DOHH2 (cell line): Measurements from ENCODE around the gene VILL.

Source experiments
- EZH2phosphoT487 ChIP-seq: fragments of 200-600 bp; sonication (generic); IDR thresholded peaks from 2 replicates; pipeline ENCODE4 v1.6.1; 2017; ENCODE audit warnings: borderline replicate concordance, mild to moderate bottlenecking, antibody characterized with exemption, low read length, moderate library complexity, mixed read lengths
- TF ChIP-seq, protein P1 (sequence below): fragments of 200-600 bp; sonication (generic); IDR thresholded peaks from one replicate; pipeline ENCODE4 v1.5.1; 2014; ENCODE audit warnings: antibody characterized with exemption, mild to moderate bottlenecking, low read depth, low read length; ENCODE audit not compliant: poor library complexity, severe bottlenecking

DNA sequence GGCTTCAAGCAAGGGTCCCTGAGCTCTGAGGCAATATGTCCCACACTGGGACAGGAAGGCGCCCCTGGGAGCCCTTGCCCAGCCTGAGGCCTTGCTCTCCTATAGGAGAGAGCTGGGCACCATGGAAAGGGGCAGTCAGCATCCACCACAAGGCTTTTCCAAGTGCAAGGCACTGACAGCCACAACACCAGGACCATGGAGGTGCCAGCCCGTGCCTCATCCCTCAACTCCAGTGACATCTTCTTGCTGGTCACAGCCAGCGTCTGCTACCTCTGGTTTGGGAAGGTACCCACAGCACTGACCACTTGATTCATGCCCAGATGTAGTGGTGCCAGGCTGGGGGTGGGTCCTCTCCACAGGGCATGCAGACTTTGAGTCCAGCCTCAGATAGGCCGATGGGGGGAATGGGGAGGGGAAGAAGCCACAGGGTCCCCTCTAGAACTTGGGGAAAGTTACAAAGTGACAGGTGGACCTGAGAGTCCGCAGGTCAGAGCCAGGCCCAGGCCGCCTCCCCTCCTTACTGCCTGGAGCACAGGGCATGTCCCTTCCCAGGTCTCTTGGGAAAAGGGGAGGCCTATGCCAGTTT lies 11.8 kb downstream of the VILL start:
- TF ChIP-seq, protein P1, sequence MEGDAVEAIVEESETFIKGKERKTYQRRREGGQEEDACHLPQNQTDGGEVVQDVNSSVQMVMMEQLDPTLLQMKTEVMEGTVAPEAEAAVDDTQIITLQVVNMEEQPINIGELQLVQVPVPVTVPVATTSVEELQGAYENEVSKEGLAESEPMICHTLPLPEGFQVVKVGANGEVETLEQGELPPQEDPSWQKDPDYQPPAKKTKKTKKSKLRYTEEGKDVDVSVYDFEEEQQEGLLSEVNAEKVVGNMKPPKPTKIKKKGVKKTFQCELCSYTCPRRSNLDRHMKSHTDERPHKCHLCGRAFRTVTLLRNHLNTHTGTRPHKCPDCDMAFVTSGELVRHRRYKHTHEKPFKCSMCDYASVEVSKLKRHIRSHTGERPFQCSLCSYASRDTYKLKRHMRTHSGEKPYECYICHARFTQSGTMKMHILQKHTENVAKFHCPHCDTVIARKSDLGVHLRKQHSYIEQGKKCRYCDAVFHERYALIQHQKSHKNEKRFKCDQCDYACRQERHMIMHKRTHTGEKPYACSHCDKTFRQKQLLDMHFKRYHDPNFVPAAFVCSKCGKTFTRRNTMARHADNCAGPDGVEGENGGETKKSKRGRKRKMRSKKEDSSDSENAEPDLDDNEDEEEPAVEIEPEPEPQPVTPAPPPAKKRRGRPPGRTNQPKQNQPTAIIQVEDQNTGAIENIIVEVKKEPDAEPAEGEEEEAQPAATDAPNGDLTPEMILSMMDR = no peak
- no peak for TF ChIP-seq EZH2phosphoT487
